DOHH2 (cell line): ENCODE data around the gene CCDC68.

Experiments
- EZH2phosphoT487 ChIP-seq: fragments of 200-600 bp; sonication (generic); IDR thresholded peaks from 2 replicates; pipeline ENCODE4 v1.6.1; 2017; ENCODE audit warnings: borderline replicate concordance, mild to moderate bottlenecking, antibody characterized with exemption, low read length, moderate library complexity, mixed read lengths
- TF ChIP-seq, protein P1 (sequence below): fragments of 200-600 bp; sonication (generic); IDR thresholded peaks from one replicate; pipeline ENCODE4 v1.5.1; 2014; ENCODE audit warnings: antibody characterized with exemption, mild to moderate bottlenecking, low read depth, low read length; ENCODE audit not compliant: poor library complexity, severe bottlenecking

DNA sequence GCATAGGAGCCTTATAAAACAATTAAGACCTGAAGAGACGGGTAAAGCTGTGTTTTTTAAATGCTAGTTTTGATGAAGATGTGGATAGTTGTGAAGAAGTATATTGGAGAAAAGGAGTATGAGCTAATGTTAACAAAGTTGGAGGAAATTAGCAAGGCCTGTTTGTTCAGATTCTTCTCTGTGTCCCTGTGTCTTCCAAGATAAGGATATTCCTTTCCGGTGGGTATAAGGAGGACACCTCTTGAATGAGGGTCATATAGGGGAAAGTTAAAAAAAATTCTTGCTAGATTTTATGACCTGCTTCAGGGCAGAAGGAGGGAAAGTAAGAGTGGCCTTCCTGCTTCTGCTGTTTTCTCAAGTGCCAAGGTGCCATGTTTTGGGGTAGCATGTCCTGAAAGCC is 59.0 kb downstream of the CCDC68 start:
- TF ChIP-seq, protein P1, sequence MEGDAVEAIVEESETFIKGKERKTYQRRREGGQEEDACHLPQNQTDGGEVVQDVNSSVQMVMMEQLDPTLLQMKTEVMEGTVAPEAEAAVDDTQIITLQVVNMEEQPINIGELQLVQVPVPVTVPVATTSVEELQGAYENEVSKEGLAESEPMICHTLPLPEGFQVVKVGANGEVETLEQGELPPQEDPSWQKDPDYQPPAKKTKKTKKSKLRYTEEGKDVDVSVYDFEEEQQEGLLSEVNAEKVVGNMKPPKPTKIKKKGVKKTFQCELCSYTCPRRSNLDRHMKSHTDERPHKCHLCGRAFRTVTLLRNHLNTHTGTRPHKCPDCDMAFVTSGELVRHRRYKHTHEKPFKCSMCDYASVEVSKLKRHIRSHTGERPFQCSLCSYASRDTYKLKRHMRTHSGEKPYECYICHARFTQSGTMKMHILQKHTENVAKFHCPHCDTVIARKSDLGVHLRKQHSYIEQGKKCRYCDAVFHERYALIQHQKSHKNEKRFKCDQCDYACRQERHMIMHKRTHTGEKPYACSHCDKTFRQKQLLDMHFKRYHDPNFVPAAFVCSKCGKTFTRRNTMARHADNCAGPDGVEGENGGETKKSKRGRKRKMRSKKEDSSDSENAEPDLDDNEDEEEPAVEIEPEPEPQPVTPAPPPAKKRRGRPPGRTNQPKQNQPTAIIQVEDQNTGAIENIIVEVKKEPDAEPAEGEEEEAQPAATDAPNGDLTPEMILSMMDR = no peak
- no peak for TF ChIP-seq EZH2phosphoT487
